Transverse colon (tissue), 4 donors: Measurements from ENCODE around the gene GPS1.

Experiments used
- CTCF ChIP-seq, 5 experiments: fragments of 200-600 bp in 3 of 5; fragments of 450-650 bp in 2 of 5; sonication (generic) in 3 of 5; IDR thresholded peaks; 1 replicate in 2 of 5; 2 replicates in 3 of 5; pipeline ENCODE4 v1.5.1; 2016 to 2017; ENCODE audit warnings: antibody characterized with exemption in 5 of 5, inconsistent platforms in 3 of 5, mild to moderate bottlenecking in 2 of 5, moderate library complexity in 1 of 5
- EP300 ChIP-seq: sonication (generic); formaldehyde crosslinking; IDR thresholded peaks from one replicate; pipeline ENCODE4 v1.6.1; 2017; ENCODE audit warnings: antibody characterized with exemption, low read depth
- POLR2A ChIP-seq: fragments of 450-650 bp; IDR thresholded peaks from one replicate; pipeline ENCODE4 v1.6.1; 2016; ENCODE audit warnings: antibody characterized with exemption, mild to moderate bottlenecking, moderate library complexity
- POLR2AphosphoS5 ChIP-seq, 3 donors: sonication (generic); formaldehyde crosslinking; IDR thresholded peaks; one replicate each; pipeline ENCODE4 v1.6.1; 2016; ENCODE audit warnings: antibody characterized with exemption in 3 of 3

GRCh38 chr17:82105417-82105881 is 53.8 kb downstream of the GPS1 start:
- no peak for TF ChIP-seq POLR2AphosphoS5 (IDR thresholded peaks at IDR 0.05)
- no peak for TF ChIP-seq CTCF (IDR thresholded peaks at IDR 0.05)
- no peak for TF ChIP-seq EP300
- no peak for TF ChIP-seq POLR2A
